Stimulated activated CD4-positive, alpha-beta T cell treated with anti-CD3 and anti-CD28 coated beads, TNF-alpha, amount 100 ng/mL, for 48 hours (primary cell): Measurements from ENCODE around the gene CANT1.
"Not testable (repeated sequence)": the region's sequence is repeated elsewhere in the genome, so short reads cannot be mapped to it uniquely, and the experiment has no call there.

Experiments used
- DNase-seq, 3 donors: peaks; one replicate each; pipeline ENCODE4 v3.0.0-alpha.2; 2020; ENCODE audit warnings: low read depth in 3 of 3

The CANT1 gene

GRCh38 chr17:78959803-78960202, 49.8 kb downstream of the CANT1 start:
- no peak for DNase-seq

GRCh38 chr17:78958641-78959127, 50.9 kb downstream of the CANT1 start:
- DNase-seq: no peak

- DNase-seq: no peak
Observed at GRCh38 chr17:78957128-78957527, 52.4 kb downstream of the CANT1 start.

- no peak for DNase-seq
Observed at GRCh38 chr17:78956254-78956653, 53.3 kb downstream of the CANT1 start.

GRCh38 chr17:78954684-78955083, 54.9 kb downstream of the CANT1 start:
- DNase-seq: no peak

GRCh38 chr17:78953356-78954350, 55.9 kb downstream of the CANT1 start:
- no peak for DNase-seq

- no peak for DNase-seq
Observed at GRCh38 chr17:78952706-78953105, 56.9 kb downstream of the CANT1 start.

- no peak for DNase-seq
Observed at GRCh38 chr17:78951967-78952551, 57.5 kb downstream of the CANT1 start.

- no peak for DNase-seq
Observed at GRCh38 chr17:78950870-78951269, 58.7 kb downstream of the CANT1 start.

- DNase-seq: no peak
Observed at GRCh38 chr17:78947235-78948149, 62.1 kb downstream of the CANT1 start.

GRCh38 chr17:78946631-78947030, 62.9 kb downstream of the CANT1 start:
- no peak for DNase-seq

GRCh38 chr17:78946131-78946530, 63.4 kb downstream of the CANT1 start:
- DNase-seq: no peak

GRCh38 chr17:78945455-78945854, 64.1 kb downstream of the CANT1 start:
- DNase-seq: not testable (repeated sequence)

GRCh38 chr17:78944956-78945355, 64.6 kb downstream of the CANT1 start:
- DNase-seq: no peak

GRCh38 chr17:78944026-78944425, 65.5 kb downstream of the CANT1 start:
- DNase-seq: no peak
